Vagina (tissue), 2 donors: ENCODE measurements around the gene ITPR1. TPM values are rescaled to one million over a fixed set of nuclear protein-coding genes. Genes with fewer than 3 reads are reported as not detected.

ENCODE experiments used
- DNase-seq, 2 donors: peaks; one replicate each; pipeline ENCODE4 v3.0.0-alpha.2; 2017; ENCODE audit errors: extremely low spot score in 2 of 2
- H3K27ac ChIP-seq: fragments of 200-600 bp; sonication (generic); one replicate; pipeline ENCODE4 v1.5.1; 2019
- H3K27me3 ChIP-seq: fragments of 200-600 bp; sonication (generic); one replicate; pipeline ENCODE4 v1.5.1; 2019
- H3K36me3 ChIP-seq, 2 donors: fragments of 200-600 bp; sonication (generic); one replicate each; pipeline ENCODE4 v1.5.1; 2017 to 2019
- H3K4me1 ChIP-seq: fragments of 200-600 bp; sonication (generic); one replicate; pipeline ENCODE4 v1.5.1; 2019
- H3K4me3 ChIP-seq, 2 donors: fragments of 200-600 bp; sonication (generic); 1 replicate in 1 of 2; 2 replicates in 1 of 2; pipeline ENCODE4 v1.5.1; 2016 to 2019
- H3K9me3 ChIP-seq: fragments of 200-600 bp; sonication (generic); one replicate; pipeline ENCODE4 v1.5.1; 2019
- POLR2A ChIP-seq, 2 donors: fragments of 450-650 bp; IDR thresholded peaks; one replicate each; pipeline ENCODE4 v1.6.1; 2017; ENCODE audit warnings: antibody characterized with exemption in 2 of 2, mild to moderate bottlenecking in 2 of 2, moderate library complexity in 2 of 2
- POLR2AphosphoS5 ChIP-seq, 2 donors: sonication (generic); formaldehyde crosslinking; IDR thresholded peaks; one replicate each; pipeline ENCODE4 v1.9.0; 2017; ENCODE audit warnings: antibody characterized with exemption in 2 of 2, mild to moderate bottlenecking in 2 of 2, low read depth in 1 of 2; ENCODE audit not compliant: insufficient read depth in 1 of 2
- intact Hi-C: fragments of 100-400 bp; cut with DNase I; formaldehyde crosslinking; loops from one replicate; pipeline ENCODE4 v1.15.1; 2023
- total RNA-seq: library from RNA; depleted of rRNA; stranded (reverse); fragments of >200 nt; gene quantifications from one replicate; pipeline ENCODE4 v1.2.3, GENCODE V29; 2016
- TF ChIP-seq, protein P1 (sequence below), 3 experiments: fragments of 450-650 bp in 2 of 3; fragments of 200-600 bp in 1 of 3; sonication (generic) in 1 of 3; IDR thresholded peaks; one replicate each; pipeline ENCODE4 v1.5.1; 2017 to 2019; ENCODE audit warnings: antibody characterized with exemption in 3 of 3, mild to moderate bottlenecking in 2 of 3, moderate library complexity in 2 of 3

Gene ITPR1
- total RNA-seq = 108 TPM

DNA sequence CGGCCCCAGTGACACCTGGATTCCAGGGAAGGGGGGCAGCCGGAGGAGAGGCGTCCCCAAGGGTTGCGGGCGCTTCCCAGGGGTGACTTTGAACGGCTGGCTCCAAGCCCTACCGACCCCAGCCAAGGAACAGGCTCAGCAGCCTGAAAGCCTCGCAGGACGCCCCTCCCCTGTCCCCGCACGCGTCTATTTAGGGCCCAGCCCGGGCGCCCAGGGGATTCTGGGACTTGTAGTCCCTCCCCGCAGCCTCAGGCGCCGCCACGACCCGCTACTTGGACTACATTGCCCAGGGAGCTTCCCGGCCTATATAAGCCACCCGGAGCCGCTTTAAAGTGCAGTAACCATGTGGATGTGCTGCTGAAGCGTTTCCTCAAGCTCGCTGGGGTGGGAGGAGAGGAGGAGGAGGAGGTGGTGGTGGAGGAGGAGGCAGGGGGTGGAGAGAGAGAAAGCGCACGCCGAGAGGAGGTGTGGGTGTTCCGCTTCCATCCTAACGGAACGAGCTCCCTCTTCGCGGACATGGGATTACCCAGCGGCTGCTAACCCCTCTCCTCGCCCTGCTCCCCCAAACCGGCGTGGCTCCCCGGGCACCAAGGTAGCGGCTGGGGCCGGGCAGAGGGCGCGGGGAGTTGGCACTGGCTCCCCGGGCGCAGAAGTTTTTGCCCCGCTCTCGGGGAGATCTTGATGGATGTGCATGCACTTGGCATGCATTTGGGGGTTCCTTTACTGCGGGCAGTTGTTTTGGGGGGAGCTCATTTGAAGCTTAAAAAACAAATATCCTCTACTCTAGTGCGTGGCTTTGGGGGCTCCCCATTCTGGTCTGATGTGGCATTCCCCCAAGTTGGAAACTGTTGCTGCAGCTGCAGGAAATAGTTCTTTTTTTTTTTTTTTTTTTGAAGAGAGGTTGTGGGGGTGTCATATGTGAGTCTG lies at the start of gene ITPR1:
Gene ITPR1 (plus strand): TSS at position 335 of the 927 bp plus-strand sequence. CDS start 23,144 bp downstream, outside the sequence.
- intact Hi-C loops = loop anchor here (5.0 to 10.0 kb wide), 2 partner anchors 89 to 138 kb away; no protein-coding TSS in a partner anchor
- peaks cover 32% of the 10 kb centered on the region for H3K4me1 ChIP-seq
- H3K27ac ChIP-seq = peak within 1 kb of the TSS; percentile 77
- H3K27me3 ChIP-seq = no peaks in the 10 kb centered on the region
- H3K9me3 ChIP-seq = no peaks in the 10 kb centered on the region
- H3K4me3 ChIP-seq = peak within 1 kb of the TSS; percentile 59 to 94
- H3K36me3 ChIP-seq = no peaks in the 10 kb centered on the region
- peak; percentile 89 to 100 for TF ChIP-seq POLR2A (IDR thresholded peaks at IDR 0.05)
- peak; percentile 94 to 99 for TF ChIP-seq POLR2AphosphoS5 (IDR thresholded peaks at IDR 0.05; ENCODE audit: insufficient read depth in 1 of 2, low read depth in 1 of 2)
- TF ChIP-seq, protein P1, sequence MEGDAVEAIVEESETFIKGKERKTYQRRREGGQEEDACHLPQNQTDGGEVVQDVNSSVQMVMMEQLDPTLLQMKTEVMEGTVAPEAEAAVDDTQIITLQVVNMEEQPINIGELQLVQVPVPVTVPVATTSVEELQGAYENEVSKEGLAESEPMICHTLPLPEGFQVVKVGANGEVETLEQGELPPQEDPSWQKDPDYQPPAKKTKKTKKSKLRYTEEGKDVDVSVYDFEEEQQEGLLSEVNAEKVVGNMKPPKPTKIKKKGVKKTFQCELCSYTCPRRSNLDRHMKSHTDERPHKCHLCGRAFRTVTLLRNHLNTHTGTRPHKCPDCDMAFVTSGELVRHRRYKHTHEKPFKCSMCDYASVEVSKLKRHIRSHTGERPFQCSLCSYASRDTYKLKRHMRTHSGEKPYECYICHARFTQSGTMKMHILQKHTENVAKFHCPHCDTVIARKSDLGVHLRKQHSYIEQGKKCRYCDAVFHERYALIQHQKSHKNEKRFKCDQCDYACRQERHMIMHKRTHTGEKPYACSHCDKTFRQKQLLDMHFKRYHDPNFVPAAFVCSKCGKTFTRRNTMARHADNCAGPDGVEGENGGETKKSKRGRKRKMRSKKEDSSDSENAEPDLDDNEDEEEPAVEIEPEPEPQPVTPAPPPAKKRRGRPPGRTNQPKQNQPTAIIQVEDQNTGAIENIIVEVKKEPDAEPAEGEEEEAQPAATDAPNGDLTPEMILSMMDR (IDR thresholded peaks at IDR 0.05) = no peak
- peak in 1 of 2 donors; percentile 100 for DNase-seq

GRCh38 chr3:4447295-4447999 lies 45.7 kb upstream of the ITPR1 start:
- Histone ChIP-seq H3K36me3 (peaks cover 0 to 13% of the 10 kb centered on the region in 2 donors), H3K4me3 (no peak overlapping the region), H3K9me3 (no peaks in the 10 kb centered on the region), H3K27me3 (no peaks in the 10 kb centered on the region), H3K27ac (no peak overlapping the region), H3K4me1 (no peaks in the 10 kb centered on the region)
- TF ChIP-seq, protein P1 (IDR thresholded peaks at IDR 0.05) = no peak
- no peak for TF ChIP-seq POLR2A (IDR thresholded peaks at IDR 0.05)
- TF ChIP-seq POLR2AphosphoS5 (IDR thresholded peaks at IDR 0.05; ENCODE audit: insufficient read depth in 1 of 2, low read depth in 1 of 2) = no peak
- DNase-seq = no peak
- intact Hi-C loops = no loop called here

GRCh38 chr3:4448187-4448586 lies 45.0 kb upstream of the ITPR1 start:
- H3K27ac ChIP-seq = no peak overlapping the region

DNA sequence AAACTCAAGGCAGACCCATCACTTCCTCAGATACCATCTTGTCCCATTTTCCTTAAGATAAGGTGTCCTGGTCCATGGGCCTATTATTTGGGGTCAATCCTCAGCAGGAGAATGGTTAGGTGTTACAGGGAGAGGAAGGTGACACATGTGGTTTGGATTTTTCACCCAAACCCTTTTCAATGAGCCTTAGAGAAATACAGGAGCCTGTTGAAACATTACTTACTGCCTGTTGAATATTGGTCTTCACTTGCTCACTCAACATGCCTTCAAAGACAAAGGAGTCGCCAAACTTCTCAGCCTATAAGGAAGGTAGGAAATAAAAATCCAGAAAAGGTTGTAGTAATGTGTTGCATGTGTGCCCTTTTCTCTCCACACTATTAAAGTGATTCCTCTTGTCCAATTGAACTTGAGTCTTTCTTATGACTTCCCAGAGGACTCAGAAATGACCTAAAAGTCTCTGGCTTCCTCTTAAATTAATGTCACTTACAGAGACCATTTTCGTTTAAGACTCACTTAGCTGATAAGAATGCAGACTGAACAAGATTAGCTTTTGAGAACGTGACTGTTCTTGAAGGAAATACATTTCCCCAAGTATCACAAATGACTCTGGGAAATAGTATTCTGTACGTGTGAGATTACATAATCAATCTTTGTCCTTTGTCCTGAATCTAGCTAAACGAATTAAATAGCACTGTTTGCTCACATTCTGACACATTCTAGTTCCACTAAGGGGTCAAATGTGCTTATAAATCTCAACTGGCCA lies 43.9 kb upstream of the ITPR1 start:
- peaks cover 0 to 13% of the 10 kb centered on the region in 2 donors for H3K36me3 ChIP-seq
- H3K27ac ChIP-seq = no peak overlapping the region
- H3K9me3 ChIP-seq = no peaks in the 10 kb centered on the region
- H3K4me1 ChIP-seq = no peaks in the 10 kb centered on the region
- no peak for TF ChIP-seq POLR2A (IDR thresholded peaks at IDR 0.05)
- TF ChIP-seq, protein P1 (IDR thresholded peaks at IDR 0.05) = no peak
- TF ChIP-seq POLR2AphosphoS5 (IDR thresholded peaks at IDR 0.05; ENCODE audit: insufficient read depth in 1 of 2, low read depth in 1 of 2) = no peak
- intact Hi-C loops = no loop called here
- H3K4me3 ChIP-seq = no peak overlapping the region
- no peak for DNase-seq
- H3K27me3 ChIP-seq = no peaks in the 10 kb centered on the region

More at GRCh38 chr3:4448187-4448586, 45.0 kb upstream of the ITPR1 start:
- Histone ChIP-seq H3K4me1 (no peaks in the 10 kb centered on the region), H3K9me3 (no peaks in the 10 kb centered on the region), H3K4me3 (no peak overlapping the region), H3K36me3 (peaks cover 0 to 13% of the 10 kb centered on the region in 2 donors), H3K27me3 (no peaks in the 10 kb centered on the region)
- DNase-seq = no peak
- TF ChIP-seq POLR2AphosphoS5 (IDR thresholded peaks at IDR 0.05; ENCODE audit: insufficient read depth in 1 of 2, low read depth in 1 of 2) (no peak), POLR2A (IDR thresholded peaks at IDR 0.05) (no peak)
- TF ChIP-seq, protein P1 (IDR thresholded peaks at IDR 0.05) = no peak
- intact Hi-C loops = no loop called here
